Loucy (cell line): ENCODE data around the gene CAPSL.

ENCODE experiments used
- EZH2phosphoT487 ChIP-seq: fragments of 200-600 bp; IDR thresholded peaks from 2 replicates; pipeline ENCODE4 v1.6.1; 2018; ENCODE audit warnings: antibody characterized with exemption, mild to moderate bottlenecking, moderate library complexity, borderline replicate concordance
- TF ChIP-seq, protein P1 (sequence below): fragments of 200-600 bp; sonication (generic); conservative IDR thresholded peaks from 2 replicates; pipeline ENCODE4 v1.5.1; 2014; ENCODE audit warnings: mild to moderate bottlenecking, antibody characterized with exemption, low read length

- TF ChIP-seq, protein P1, sequence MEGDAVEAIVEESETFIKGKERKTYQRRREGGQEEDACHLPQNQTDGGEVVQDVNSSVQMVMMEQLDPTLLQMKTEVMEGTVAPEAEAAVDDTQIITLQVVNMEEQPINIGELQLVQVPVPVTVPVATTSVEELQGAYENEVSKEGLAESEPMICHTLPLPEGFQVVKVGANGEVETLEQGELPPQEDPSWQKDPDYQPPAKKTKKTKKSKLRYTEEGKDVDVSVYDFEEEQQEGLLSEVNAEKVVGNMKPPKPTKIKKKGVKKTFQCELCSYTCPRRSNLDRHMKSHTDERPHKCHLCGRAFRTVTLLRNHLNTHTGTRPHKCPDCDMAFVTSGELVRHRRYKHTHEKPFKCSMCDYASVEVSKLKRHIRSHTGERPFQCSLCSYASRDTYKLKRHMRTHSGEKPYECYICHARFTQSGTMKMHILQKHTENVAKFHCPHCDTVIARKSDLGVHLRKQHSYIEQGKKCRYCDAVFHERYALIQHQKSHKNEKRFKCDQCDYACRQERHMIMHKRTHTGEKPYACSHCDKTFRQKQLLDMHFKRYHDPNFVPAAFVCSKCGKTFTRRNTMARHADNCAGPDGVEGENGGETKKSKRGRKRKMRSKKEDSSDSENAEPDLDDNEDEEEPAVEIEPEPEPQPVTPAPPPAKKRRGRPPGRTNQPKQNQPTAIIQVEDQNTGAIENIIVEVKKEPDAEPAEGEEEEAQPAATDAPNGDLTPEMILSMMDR, result peak; percentile 91
- TF ChIP-seq EZH2phosphoT487, result no peak
Measured at GRCh38 chr5:35926389-35927051, 11.9 kb downstream of the CAPSL start.
